KOPT-K1 (cell line): ENCODE data around the gene SUN1.
"Not testable (repeated sequence)": the region's sequence is repeated elsewhere in the genome, so short reads cannot be mapped to it uniquely, and the experiment has no call there.

Experiments used
- H3K27ac ChIP-seq: fragments of 200-600 bp; sonication (generic); 2 replicates; pipeline ENCODE4 v1.5.1; 2016; ENCODE audit warnings: antibody characterized with exemption, mild to moderate bottlenecking, low read depth, low read length; ENCODE audit not compliant: poor library complexity, severe bottlenecking
- H3K36me3 ChIP-seq: fragments of 200-600 bp; sonication (generic); 2 replicates; pipeline ENCODE4 v1.5.1; 2017; ENCODE audit warnings: antibody characterized with exemption, mild to moderate bottlenecking, low read length, moderate library complexity; ENCODE audit not compliant: insufficient read depth
- H3K9me3 ChIP-seq: fragments of 200-600 bp; sonication (generic); 2 replicates; pipeline ENCODE4 v1.5.1; 2017; ENCODE audit warnings: antibody characterized with exemption, low read length, mild to moderate bottlenecking; ENCODE audit not compliant: insufficient read depth, poor library complexity, severe bottlenecking

Gene SUN1

GRCh38 chr7:800692-801091, 31.6 kb upstream of the SUN1 start:
- Histone ChIP-seq H3K27ac (no peak overlapping the region), H3K9me3 (no peaks in the 10 kb centered on the region), H3K36me3 (no peaks in the 10 kb centered on the region)

DNA sequence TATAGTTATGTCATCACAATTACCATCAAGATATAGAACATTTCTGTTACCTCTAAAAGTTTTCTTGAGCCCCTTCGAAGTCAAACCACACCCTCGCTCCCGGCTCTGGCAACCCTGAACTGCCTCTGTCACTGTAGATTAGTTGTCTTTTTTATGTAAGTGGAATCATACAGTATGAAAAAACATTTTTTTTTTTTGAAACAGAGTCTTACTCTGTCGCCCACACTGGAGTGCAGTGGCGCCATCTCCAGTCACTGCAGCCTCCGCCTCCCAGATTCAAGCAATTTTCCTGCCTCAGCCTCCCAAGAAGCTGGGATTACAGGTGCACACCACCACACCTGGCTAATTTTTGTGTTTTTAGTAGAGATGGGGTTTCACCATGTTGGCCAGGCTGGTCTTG, 30.9 kb upstream of the SUN1 start:
- not testable (repeated sequence) for H3K9me3 ChIP-seq, H3K36me3 ChIP-seq, H3K27ac ChIP-seq

DNA sequence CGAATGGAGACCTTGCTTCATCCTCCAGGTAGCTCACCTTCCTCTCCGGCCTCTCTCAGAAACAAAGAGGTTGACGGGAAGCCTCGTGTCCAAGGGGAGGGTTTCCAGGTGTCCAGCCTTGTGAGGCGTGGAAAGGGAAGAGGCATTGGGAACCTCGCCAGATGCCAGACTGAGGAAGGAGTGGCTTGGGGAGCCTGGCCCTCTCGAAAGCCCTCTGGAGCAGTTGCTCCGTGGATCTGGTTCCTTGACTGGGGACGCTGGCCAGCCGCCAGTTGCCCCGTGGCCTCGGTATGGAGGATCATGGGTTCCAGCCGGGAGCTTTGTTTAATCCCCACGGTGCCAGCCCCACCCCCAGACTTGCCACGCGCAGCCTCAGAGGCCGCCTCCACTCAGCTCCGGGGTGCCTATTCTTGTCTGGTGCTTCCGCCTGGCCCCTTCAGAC, 30.3 kb upstream of the SUN1 start:
- H3K27ac ChIP-seq, result no peak overlapping the region
- no peaks in the 10 kb centered on the region for H3K36me3 ChIP-seq
- no peaks in the 10 kb centered on the region for H3K9me3 ChIP-seq

- Histone ChIP-seq H3K9me3 (peaks cover 6% of the 10 kb centered on the region), H3K27ac (no peak overlapping the region), H3K36me3 (no peaks in the 10 kb centered on the region)
Observed at GRCh38 chr7:802500-803242, 29.6 kb upstream of the SUN1 start.

GRCh38 chr7:803243-803635, 29.0 kb upstream of the SUN1 start:
- H3K27ac ChIP-seq, result no peak overlapping the region
- peaks cover 12% of the 10 kb centered on the region for H3K9me3 ChIP-seq
- no peaks in the 10 kb centered on the region for H3K36me3 ChIP-seq

DNA sequence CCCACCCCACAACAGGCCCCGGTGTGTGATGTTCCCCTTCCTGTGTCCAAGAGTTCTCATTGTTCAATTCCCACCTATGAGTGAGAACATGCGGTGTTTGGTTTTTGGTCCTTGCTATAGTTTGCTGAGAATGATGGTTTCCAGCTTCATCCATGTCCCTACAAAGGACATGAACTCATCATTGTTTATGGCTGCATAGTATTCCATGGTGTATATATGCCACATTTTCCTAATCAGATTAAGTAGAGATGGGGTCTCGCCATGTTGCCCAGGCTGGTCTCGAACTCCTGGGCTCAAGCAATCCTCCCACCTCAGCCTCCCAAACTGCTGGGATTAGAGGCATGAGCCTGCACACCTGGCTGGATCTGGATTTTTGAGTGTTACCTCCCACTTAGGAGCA, 28.5 kb upstream of the SUN1 start:
- H3K27ac ChIP-seq, H3K36me3 ChIP-seq: not testable (repeated sequence)
- H3K9me3 ChIP-seq, result peaks cover 12% of the 10 kb centered on the region

GRCh38 chr7:805261-805660, 27.0 kb upstream of the SUN1 start:
- Histone ChIP-seq H3K36me3 (no peaks in the 10 kb centered on the region), H3K27ac (no peak overlapping the region), H3K9me3 (peaks cover 12% of the 10 kb centered on the region)

GRCh38 chr7:815284-816216, 16.7 kb upstream of the SUN1 start:
- no peaks in the 10 kb centered on the region for H3K36me3 ChIP-seq
- no peaks in the 10 kb centered on the region for H3K9me3 ChIP-seq
- H3K27ac ChIP-seq, result no peak overlapping the region

- H3K36me3 ChIP-seq, result no peaks in the 10 kb centered on the region
- no peaks in the 10 kb centered on the region for H3K9me3 ChIP-seq
- H3K27ac ChIP-seq, result peak overlapping the region; percentile 56
Observed at GRCh38 chr7:816300-816750, 16.0 kb upstream of the SUN1 start.

GRCh38 chr7:816751-817671, 15.3 kb upstream of the SUN1 start:
- Histone ChIP-seq H3K36me3 (no peaks in the 10 kb centered on the region), H3K9me3 (no peaks in the 10 kb centered on the region), H3K27ac (peak overlapping the region; percentile 56)

GRCh38 chr7:818031-818699, 14.1 kb upstream of the SUN1 start:
- H3K27ac ChIP-seq, result no peak overlapping the region
- no peaks in the 10 kb centered on the region for H3K9me3 ChIP-seq
- no peaks in the 10 kb centered on the region for H3K36me3 ChIP-seq

GRCh38 chr7:820341-820740, 11.9 kb upstream of the SUN1 start:
- H3K27ac ChIP-seq, result no peak overlapping the region
- H3K36me3 ChIP-seq, result no peaks in the 10 kb centered on the region
- H3K9me3 ChIP-seq, result no peaks in the 10 kb centered on the region

DNA sequence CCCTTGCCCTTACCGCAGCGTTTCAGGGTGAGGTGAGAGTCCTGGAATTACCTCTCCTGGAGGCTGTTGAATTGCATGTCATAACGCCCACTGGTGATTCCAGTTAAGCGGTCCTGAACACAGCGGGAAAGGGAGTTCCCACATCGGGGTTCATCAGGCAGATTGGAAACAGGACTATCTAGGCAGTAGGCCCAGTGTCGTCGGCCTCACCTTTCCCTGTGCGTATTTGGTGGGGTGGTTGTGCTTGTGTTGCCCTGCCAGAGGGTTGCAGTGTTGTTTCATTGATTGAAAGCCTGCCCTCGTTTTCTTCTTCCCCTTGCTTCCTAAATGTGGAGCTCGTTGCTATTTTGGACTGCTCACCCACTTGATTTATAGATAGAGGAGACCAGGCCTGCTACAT, 10.6 kb upstream of the SUN1 start:
- H3K36me3 ChIP-seq, result no peaks in the 10 kb centered on the region
- no peaks in the 10 kb centered on the region for H3K9me3 ChIP-seq
- no peak overlapping the region for H3K27ac ChIP-seq

DNA sequence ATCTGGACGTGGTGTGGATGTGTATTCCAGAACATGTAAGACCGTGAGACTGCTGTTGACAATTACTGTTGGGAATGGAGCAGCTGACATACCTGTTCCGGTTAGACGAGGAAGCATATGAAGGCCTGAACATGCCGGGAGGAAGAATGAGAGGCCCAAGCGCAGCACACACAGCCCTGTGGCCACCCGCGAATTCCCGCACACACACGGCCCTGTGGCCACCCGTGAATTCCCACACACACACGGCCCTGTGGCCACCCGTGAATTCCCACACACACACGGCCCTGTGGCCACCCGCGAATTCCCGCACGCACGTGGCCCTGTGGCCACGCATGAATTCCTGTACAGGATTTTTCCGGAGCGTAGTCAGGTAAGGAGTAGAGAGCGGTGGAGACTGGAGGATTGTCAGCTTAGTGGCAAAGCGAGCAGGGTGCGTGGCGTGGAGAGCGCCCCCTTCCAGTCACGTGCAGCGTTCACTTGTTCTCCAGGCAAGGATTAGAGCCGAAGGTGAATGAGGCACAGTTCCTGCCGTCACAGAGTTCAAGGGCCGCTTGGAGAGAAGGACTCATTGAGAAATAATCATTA, 9.5 kb upstream of the SUN1 start:
- H3K36me3 ChIP-seq, result no peaks in the 10 kb centered on the region
- no peaks in the 10 kb centered on the region for H3K9me3 ChIP-seq
- H3K27ac ChIP-seq, result no peak overlapping the region
